ENCODE data around the gene CPPED1.

DNA sequence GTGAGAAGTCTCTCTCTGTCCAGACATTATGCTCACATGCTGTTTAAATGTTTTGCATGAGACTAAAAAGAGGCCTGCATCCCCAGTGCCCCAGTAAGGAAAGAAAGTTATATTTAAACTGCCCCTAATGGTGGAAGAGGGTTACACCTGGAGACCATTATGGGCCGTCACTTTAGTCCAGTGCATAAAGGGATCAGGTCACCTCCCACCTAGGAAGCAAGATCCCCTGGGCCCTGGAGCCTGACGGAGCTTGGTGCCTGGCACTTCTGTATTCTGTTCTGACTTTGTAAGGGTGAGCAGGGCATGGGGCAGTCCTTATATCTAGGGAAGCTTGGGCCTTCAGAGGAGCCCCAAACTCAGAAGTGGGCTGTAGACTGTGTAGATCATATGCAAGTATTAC, 67.9 kb downstream of the CPPED1 start:
- TF ChIP-seq, protein P1, sequence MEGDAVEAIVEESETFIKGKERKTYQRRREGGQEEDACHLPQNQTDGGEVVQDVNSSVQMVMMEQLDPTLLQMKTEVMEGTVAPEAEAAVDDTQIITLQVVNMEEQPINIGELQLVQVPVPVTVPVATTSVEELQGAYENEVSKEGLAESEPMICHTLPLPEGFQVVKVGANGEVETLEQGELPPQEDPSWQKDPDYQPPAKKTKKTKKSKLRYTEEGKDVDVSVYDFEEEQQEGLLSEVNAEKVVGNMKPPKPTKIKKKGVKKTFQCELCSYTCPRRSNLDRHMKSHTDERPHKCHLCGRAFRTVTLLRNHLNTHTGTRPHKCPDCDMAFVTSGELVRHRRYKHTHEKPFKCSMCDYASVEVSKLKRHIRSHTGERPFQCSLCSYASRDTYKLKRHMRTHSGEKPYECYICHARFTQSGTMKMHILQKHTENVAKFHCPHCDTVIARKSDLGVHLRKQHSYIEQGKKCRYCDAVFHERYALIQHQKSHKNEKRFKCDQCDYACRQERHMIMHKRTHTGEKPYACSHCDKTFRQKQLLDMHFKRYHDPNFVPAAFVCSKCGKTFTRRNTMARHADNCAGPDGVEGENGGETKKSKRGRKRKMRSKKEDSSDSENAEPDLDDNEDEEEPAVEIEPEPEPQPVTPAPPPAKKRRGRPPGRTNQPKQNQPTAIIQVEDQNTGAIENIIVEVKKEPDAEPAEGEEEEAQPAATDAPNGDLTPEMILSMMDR (IDR thresholded peaks at IDR 0.05): no peak
- TF ChIP-seq POLR2AphosphoS5 (IDR thresholded peaks at IDR 0.05) (no peak), POLR2A (IDR thresholded peaks at IDR 0.05) (no peak)

Measured in gastroesophageal sphincter (tissue), 3 donors.